ENCODE results near the gene ROBO3.
A peak's percentile ranks its signal among the peaks of the same experiment; 100 is the strongest.

ROBO3 gene

GRCh38 chr11:124865181-124865901 lies at the start of gene ROBO3:
TSS of gene ROBO3 (plus strand) at chr11:124865432. CDS start at chr11:124865578, 146 bp downstream.
- H3K27ac ChIP-seq, result no peak within 1 kb of the TSS
- DNase-seq (ENCODE audit: low read depth, low spot score), result no peak

GRCh38 chr11:124817036-124817435 lies 48.2 kb upstream of the ROBO3 start:
- no peak overlapping the region for H3K27ac ChIP-seq
- no peak for DNase-seq (ENCODE audit: low read depth, low spot score)

- DNase-seq (ENCODE audit: low read depth, low spot score), result no peak
- H3K27ac ChIP-seq, result no peak overlapping the region
These were observed 43.1 kb upstream of the ROBO3 start for GRCh38 chr11:124821995-124822730.

- DNase-seq (ENCODE audit: low read depth, low spot score), result no peak
- H3K27ac ChIP-seq, result no peak overlapping the region
These were observed 41.5 kb upstream of the ROBO3 start for GRCh38 chr11:124823512-124824376.

- no peak overlapping the region for H3K27ac ChIP-seq
- DNase-seq (ENCODE audit: low read depth, low spot score), result no peak
These were observed 39.4 kb upstream of the ROBO3 start for GRCh38 chr11:124825876-124826275.

- H3K27ac ChIP-seq, result no peak overlapping the region
- DNase-seq (ENCODE audit: low read depth, low spot score), result no peak
These were observed 35.2 kb upstream of the ROBO3 start for GRCh38 chr11:124829986-124830385.

- H3K27ac ChIP-seq, result no peak overlapping the region
- no peak for DNase-seq (ENCODE audit: low read depth, low spot score)
These were observed 34.5 kb upstream of the ROBO3 start for GRCh38 chr11:124830749-124831148.

- no peak for DNase-seq (ENCODE audit: low read depth, low spot score)
- no peak overlapping the region for H3K27ac ChIP-seq
These were observed 33.3 kb upstream of the ROBO3 start for GRCh38 chr11:124831897-124832296.

GRCh38 chr11:124832571-124832970 lies 32.7 kb upstream of the ROBO3 start:
- peak; percentile 62 for DNase-seq (ENCODE audit: low read depth, low spot score)
- no peak overlapping the region for H3K27ac ChIP-seq

GRCh38 chr11:124834526-124835180 lies 30.6 kb upstream of the ROBO3 start:
- DNase-seq (ENCODE audit: low read depth, low spot score), result no peak
- no peak overlapping the region for H3K27ac ChIP-seq

- no peak overlapping the region for H3K27ac ChIP-seq
- DNase-seq (ENCODE audit: low read depth, low spot score), result no peak
These were observed 29.3 kb upstream of the ROBO3 start for GRCh38 chr11:124835918-124836317.

- peak; percentile 64 for DNase-seq (ENCODE audit: low read depth, low spot score)
- H3K27ac ChIP-seq, result no peak overlapping the region
These were observed 27.8 kb upstream of the ROBO3 start for GRCh38 chr11:124837491-124837856.

- DNase-seq (ENCODE audit: low read depth, low spot score), result no peak
These were observed 26.5 kb upstream of the ROBO3 start for GRCh38 chr11:124838805-124839127.

GRCh38 chr11:124839128-124839971 lies 25.9 kb upstream of the ROBO3 start:
- DNase-seq (ENCODE audit: low read depth, low spot score), result no peak
- H3K27ac ChIP-seq, result no peak overlapping the region

More at GRCh38 chr11:124838805-124839127, 26.5 kb upstream of the ROBO3 start:
- no peak overlapping the region for H3K27ac ChIP-seq

- H3K27ac ChIP-seq, result no peak overlapping the region
- DNase-seq (ENCODE audit: low read depth, low spot score), result no peak
These were observed 25.1 kb upstream of the ROBO3 start for GRCh38 chr11:124839972-124840621.

GRCh38 chr11:124840666-124841065 lies 24.6 kb upstream of the ROBO3 start:
- H3K27ac ChIP-seq, result no peak overlapping the region
- DNase-seq (ENCODE audit: low read depth, low spot score), result no peak

GRCh38 chr11:124841201-124841600 lies 24.0 kb upstream of the ROBO3 start:
- DNase-seq (ENCODE audit: low read depth, low spot score), result no peak
- H3K27ac ChIP-seq, result no peak overlapping the region

GRCh38 chr11:124841840-124842239 lies 23.4 kb upstream of the ROBO3 start:
- H3K27ac ChIP-seq, result no peak overlapping the region
- no peak for DNase-seq (ENCODE audit: low read depth, low spot score)

GRCh38 chr11:124842305-124842704 lies 22.9 kb upstream of the ROBO3 start:
- no peak overlapping the region for H3K27ac ChIP-seq

More at GRCh38 chr11:124842305-124842704, 22.9 kb upstream of the ROBO3 start:
- no peak for DNase-seq (ENCODE audit: low read depth, low spot score)
